SK-N-SH (cell line): Measurements from ENCODE around the gene NKAIN1. TPM values are rescaled to one million over a fixed set of nuclear protein-coding genes. Genes with fewer than 3 reads are reported as not detected.

Experiments
- CTCF ChIA-PET: fragments of 300-600, 350-600 bp; formaldehyde crosslinking; extraction: SDS; loops from one replicate; lab custom pipeline; 2021; lab: Yijun Ruan, JAX
- POLR2A ChIA-PET: fragments of 350-600 bp; sonication (Branson Sonifier 250); formaldehyde crosslinking; extraction: SDS; loops from one replicate; lab custom pipeline; 2020; ENCODE audit warnings: antibody characterized with exemption, inconsistent platforms; lab: Yijun Ruan, JAX
- DNase-seq: peaks from one replicate; pipeline ENCODE4 v3.0.0; 2012
- H2AFZ ChIP-seq: fragments of 200-600 bp; sonication (generic); 2 replicates; pipeline ENCODE4 v1.8.1; 2016; ENCODE audit warnings: antibody characterized with exemption, mild to moderate bottlenecking, low read depth
- H3F3A ChIP-seq: fragments of 200-600 bp; sonication (generic); replicated peaks from 2 replicates; pipeline ENCODE3; 2016; ENCODE audit warnings: antibody characterized with exemption, mild to moderate bottlenecking; ENCODE audit not compliant: insufficient read depth
- H3K27ac ChIP-seq, 2 experiments: fragments of 200-500 bp in 1 of 2; fragments of 200-600 bp in 1 of 2; sonication (Bioruptor generic) in 1 of 2; sonication (generic), shearing (Covaris generic) in 1 of 2; 2 replicates each; pipeline versions ENCODE4 v1.5.1 to v1.6.1; 2014 to 2016; ENCODE audit warnings: low read depth in 2 of 2, inconsistent platforms in 1 of 2, low read length in 1 of 2, mild to moderate bottlenecking in 1 of 2, mixed read lengths in 1 of 2
- H3K27me3 ChIP-seq: fragments of 200-600 bp; sonication (generic), shearing (Covaris generic); 2 replicates; pipeline ENCODE4 v1.6.1; 2016; ENCODE audit warnings: mixed run types; ENCODE audit not compliant: insufficient read depth
- H3K36me3 ChIP-seq, 2 experiments: fragments of 200-500 bp in 1 of 2; fragments of 200-600 bp in 1 of 2; sonication (Bioruptor generic) in 1 of 2; sonication (generic) in 1 of 2; replicated peaks in 1 of 2; 2 replicates each; pipeline versions ENCODE3 to v1.5.1; 2014 to 2016; ENCODE audit warnings: low read length in 1 of 2, mild to moderate bottlenecking in 1 of 2; ENCODE audit not compliant: insufficient read depth in 2 of 2, control insufficient read depth in 1 of 2
- H3K4me1 ChIP-seq, 2 experiments: fragments of 200-500 bp in 1 of 2; fragments of 200-600 bp in 1 of 2; sonication (Bioruptor generic) in 1 of 2; sonication (generic), shearing (Covaris generic) in 1 of 2; 2 replicates each; pipeline versions ENCODE4 v1.5.1 to v1.6.1; 2014 to 2016; ENCODE audit warnings: low read depth in 1 of 2, low read length in 1 of 2, mixed run types in 1 of 2; ENCODE audit not compliant: insufficient read depth in 2 of 2, control insufficient read depth in 1 of 2
- H3K4me2 ChIP-seq: fragments of 200-600 bp; sonication (generic), shearing (Covaris generic); 2 replicates; pipeline ENCODE4 v1.6.1; 2017; ENCODE audit warnings: mixed run types
- H3K4me3 ChIP-seq, 2 experiments: fragments of 200-500 bp in 1 of 2; fragments of 200-600 bp in 1 of 2; sonication (Bioruptor generic) in 1 of 2; sonication (generic), shearing (Covaris generic) in 1 of 2; 2 replicates each; pipeline versions ENCODE4 v1.5.1 to v1.8.1; 2014 to 2016; ENCODE audit warnings: low read depth in 2 of 2, inconsistent platforms in 1 of 2, low read length in 1 of 2, mild to moderate bottlenecking in 1 of 2, mixed read lengths in 1 of 2, moderate library complexity in 1 of 2
- H3K79me2 ChIP-seq: fragments of 200-600 bp; sonication (generic); 2 replicates; pipeline ENCODE4 v1.8.1; 2017; ENCODE audit warnings: mild to moderate bottlenecking; ENCODE audit not compliant: insufficient read depth
- H3K9ac ChIP-seq: fragments of 200-600 bp; sonication (generic); 2 replicates; pipeline ENCODE4 v1.6.1; 2017; ENCODE audit warnings: mixed run types
- H3K9me2 ChIP-seq: fragments of 200-600 bp; sonication (generic); 2 replicates; pipeline ENCODE4 v1.6.1; 2017; ENCODE audit warnings: mixed run types
- H3K9me3 ChIP-seq: fragments of 200-600 bp; sonication (generic); 2 replicates; pipeline ENCODE4 v1.6.1; 2017; ENCODE audit warnings: mixed run types, mild to moderate bottlenecking, moderate library complexity
- H4K20me1 ChIP-seq: fragments of 200-600 bp; sonication (generic); 2 replicates; pipeline ENCODE4 v1.6.1; 2017; ENCODE audit warnings: mild to moderate bottlenecking, mixed run types; ENCODE audit not compliant: insufficient read depth
- CHD2 ChIP-seq: fragments of 150-350 bp; IDR thresholded peaks from 2 replicates; pipeline ENCODE4 v1.6.1; 2018; ENCODE audit warnings: low read length; ENCODE audit not compliant: partially characterized antibody
- CTCF ChIP-seq: fragments of 200-600 bp; sonication (generic); IDR thresholded peaks from 2 replicates; pipeline ENCODE4 v1.6.1; 2017; ENCODE audit warnings: antibody characterized with exemption, mild to moderate bottlenecking, moderate library complexity
- ELF1 ChIP-seq: IDR thresholded peaks from 2 replicates; pipeline ENCODE4 v1.4.0; 2012
- EP300 ChIP-seq, 2 experiments: IDR thresholded peaks; 2 replicates each; pipeline versions ENCODE4 v1.4.0 to v1.6.1; 2012; ENCODE audit warnings: borderline replicate concordance in 1 of 2, low read depth in 1 of 2, low read length in 1 of 2
- EZH2phosphoT487 ChIP-seq: fragments of 200-600 bp; sonication (generic); IDR thresholded peaks from 2 replicates; pipeline ENCODE4 v1.6.1; 2017; ENCODE audit warnings: low read depth, mixed run types, mild to moderate bottlenecking, antibody characterized with exemption, moderate library complexity, borderline replicate concordance
- FOSL2 ChIP-seq: IDR thresholded peaks from 2 replicates; pipeline ENCODE4 v1.4.0; 2012; ENCODE audit warnings: low read depth, mild to moderate bottlenecking, moderate library complexity, borderline replicate concordance
- FOXJ3 ChIP-seq: sonication (generic); formaldehyde crosslinking; IDR thresholded peaks from 2 replicates; pipeline ENCODE4 v1.5.1; 2020; ENCODE audit warnings: mild to moderate bottlenecking, missing genetic modification reagents
- FOXM1 ChIP-seq: IDR thresholded peaks from 2 replicates; pipeline ENCODE4 v1.4.0; 2012; ENCODE audit warnings: low read depth, mild to moderate bottlenecking
- GATA2 ChIP-seq: sonication (generic); formaldehyde crosslinking; IDR thresholded peaks from 2 replicates; pipeline ENCODE4 v1.5.0; 2020; ENCODE audit warnings: mild to moderate bottlenecking, missing genetic modification reagents
- MAX ChIP-seq: IDR thresholded peaks from 2 replicates; pipeline ENCODE4 v1.4.0; 2012; ENCODE audit warnings: low read depth
- MEF2A ChIP-seq: IDR thresholded peaks from 2 replicates; pipeline ENCODE4 v1.4.0; 2012; ENCODE audit warnings: low read depth, borderline replicate concordance
- MXI1 ChIP-seq: IDR thresholded peaks from 2 replicates; pipeline ENCODE4 v1.6.1; 2012; ENCODE audit warnings: mild to moderate bottlenecking, low read depth, low read length, improper control_type of control experiment
- NRF1 ChIP-seq: IDR thresholded peaks from 2 replicates; pipeline ENCODE4 v1.6.1; 2012; ENCODE audit warnings: low read depth, mild to moderate bottlenecking, low read length
- POLR2AphosphoS5 ChIP-seq: IDR thresholded peaks from 2 replicates; pipeline ENCODE4 v1.6.1; 2012; ENCODE audit warnings: low read depth, low read length
- RFX5 ChIP-seq: IDR thresholded peaks from 2 replicates; pipeline ENCODE4 v1.6.1; 2012; ENCODE audit warnings: mild to moderate bottlenecking, improper control_type of control experiment, low read length
- SIN3A ChIP-seq: IDR thresholded peaks from 2 replicates; pipeline ENCODE4 v1.6.1; 2012; ENCODE audit warnings: low read depth, mild to moderate bottlenecking, low read length, moderate library complexity, borderline replicate concordance
- TCF12 ChIP-seq: IDR thresholded peaks from 2 replicates; pipeline ENCODE4 v1.4.0; 2012
- USF1 ChIP-seq: IDR thresholded peaks from 2 replicates; pipeline ENCODE4 v1.4.0; 2012; ENCODE audit warnings: low read depth, borderline replicate concordance
- USF2 ChIP-seq: fragments of 150-350 bp; IDR thresholded peaks from 2 replicates; pipeline ENCODE4 v1.6.1; 2017; ENCODE audit warnings: antibody characterized with exemption, low read length, low read depth, borderline replicate concordance
- WGBS: methylation state at CpG from one replicate; pipeline ENCODE4 v1.1.6; 2017; ENCODE audit warnings: low lambda C conversion rate; 5-methylcytosine and 5-hydroxymethylcytosine counted together
- polyA plus RNA-seq, 3 experiments: library from polyadenylated mRNA; depleted of rRNA; stranded (reverse); fragments of >200 nt; gene quantifications; 2 replicates each; pipeline ENCODE4 v1.2.3, GENCODE V29; 2012

The NKAIN1 gene
- polyA plus RNA-seq, 1 of the 3 experiments (the other 2 are of a cell fraction), result 0.54 TPM

GRCh38 chr1:31249854-31250253 lies 10.2 kb upstream of the NKAIN1 start:
- ChIA-PET POLR2A (no interaction called here), CTCF (interaction anchor here (1.5 kb wide), 1 partner anchor 66 kb away, joined by 4 read pairs; no protein-coding TSS in a partner anchor)
- H3K9ac ChIP-seq, result no peak overlapping the region
- H4K20me1 ChIP-seq, result no peaks in the 10 kb centered on the region
- H3K9me2 ChIP-seq, result no peaks in the 10 kb centered on the region
- no peaks in the 10 kb centered on the region for H3F3A ChIP-seq
- no peaks in the 10 kb centered on the region for H3K79me2 ChIP-seq
- H3K36me3 ChIP-seq, result no peaks in the 10 kb centered on the region
- H2AFZ ChIP-seq, result no peak overlapping the region
- DNase-seq, result no peak
- H3K9me3 ChIP-seq, result no peaks in the 10 kb centered on the region
- H3K4me3 ChIP-seq, result no peak overlapping the region
- H3K27me3 ChIP-seq, result no peaks in the 10 kb centered on the region
- H3K27ac ChIP-seq, result no peak overlapping the region
- WGBS, result 93% methylated on average over 3 of the region's 3 CpGs
- H3K4me2 ChIP-seq, result no peak overlapping the region
- no peaks in the 10 kb centered on the region for H3K4me1 ChIP-seq
- TF ChIP-seq USF2 (no peak), MEF2A (no peak), FOSL2 (no peak), ELF1 (no peak), FOXM1 (no peak), CHD2 (no peak), MXI1 (no peak), SIN3A (no peak), CTCF (no peak), POLR2AphosphoS5 (no peak), EZH2phosphoT487 (no peak), GATA2 (no peak), RFX5 (no peak), USF1 (no peak), EP300 (IDR thresholded peaks at IDR 0.05; ENCODE audit: borderline replicate concordance in 1 of 2, low read depth in 1 of 2, low read length in 1 of 2) (no peak), NRF1 (no peak), MAX (no peak), FOXJ3 (CRISPR knock-in tag) (no peak), TCF12 (no peak)
